ENCODE measurements around the gene RPN2.

GRCh38 chr20:37240337-37241067 lies 61.4 kb downstream of the RPN2 start:
- TF ChIP-seq, protein P1, sequence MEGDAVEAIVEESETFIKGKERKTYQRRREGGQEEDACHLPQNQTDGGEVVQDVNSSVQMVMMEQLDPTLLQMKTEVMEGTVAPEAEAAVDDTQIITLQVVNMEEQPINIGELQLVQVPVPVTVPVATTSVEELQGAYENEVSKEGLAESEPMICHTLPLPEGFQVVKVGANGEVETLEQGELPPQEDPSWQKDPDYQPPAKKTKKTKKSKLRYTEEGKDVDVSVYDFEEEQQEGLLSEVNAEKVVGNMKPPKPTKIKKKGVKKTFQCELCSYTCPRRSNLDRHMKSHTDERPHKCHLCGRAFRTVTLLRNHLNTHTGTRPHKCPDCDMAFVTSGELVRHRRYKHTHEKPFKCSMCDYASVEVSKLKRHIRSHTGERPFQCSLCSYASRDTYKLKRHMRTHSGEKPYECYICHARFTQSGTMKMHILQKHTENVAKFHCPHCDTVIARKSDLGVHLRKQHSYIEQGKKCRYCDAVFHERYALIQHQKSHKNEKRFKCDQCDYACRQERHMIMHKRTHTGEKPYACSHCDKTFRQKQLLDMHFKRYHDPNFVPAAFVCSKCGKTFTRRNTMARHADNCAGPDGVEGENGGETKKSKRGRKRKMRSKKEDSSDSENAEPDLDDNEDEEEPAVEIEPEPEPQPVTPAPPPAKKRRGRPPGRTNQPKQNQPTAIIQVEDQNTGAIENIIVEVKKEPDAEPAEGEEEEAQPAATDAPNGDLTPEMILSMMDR (IDR thresholded peaks at IDR 0.05): no peak
- TF ChIP-seq POLR2AphosphoS5 (IDR thresholded peaks at IDR 0.05): no peak
- TF ChIP-seq EP300 (IDR thresholded peaks at IDR 0.05): no peak

All from gastroesophageal sphincter (tissue), 3 donors.